ENCODE results near the gene DRAM1.

Gene DRAM1, protein sequence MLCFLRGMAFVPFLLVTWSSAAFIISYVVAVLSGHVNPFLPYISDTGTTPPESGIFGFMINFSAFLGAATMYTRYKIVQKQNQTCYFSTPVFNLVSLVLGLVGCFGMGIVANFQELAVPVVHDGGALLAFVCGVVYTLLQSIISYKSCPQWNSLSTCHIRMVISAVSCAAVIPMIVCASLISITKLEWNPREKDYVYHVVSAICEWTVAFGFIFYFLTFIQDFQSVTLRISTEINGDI

DNA sequence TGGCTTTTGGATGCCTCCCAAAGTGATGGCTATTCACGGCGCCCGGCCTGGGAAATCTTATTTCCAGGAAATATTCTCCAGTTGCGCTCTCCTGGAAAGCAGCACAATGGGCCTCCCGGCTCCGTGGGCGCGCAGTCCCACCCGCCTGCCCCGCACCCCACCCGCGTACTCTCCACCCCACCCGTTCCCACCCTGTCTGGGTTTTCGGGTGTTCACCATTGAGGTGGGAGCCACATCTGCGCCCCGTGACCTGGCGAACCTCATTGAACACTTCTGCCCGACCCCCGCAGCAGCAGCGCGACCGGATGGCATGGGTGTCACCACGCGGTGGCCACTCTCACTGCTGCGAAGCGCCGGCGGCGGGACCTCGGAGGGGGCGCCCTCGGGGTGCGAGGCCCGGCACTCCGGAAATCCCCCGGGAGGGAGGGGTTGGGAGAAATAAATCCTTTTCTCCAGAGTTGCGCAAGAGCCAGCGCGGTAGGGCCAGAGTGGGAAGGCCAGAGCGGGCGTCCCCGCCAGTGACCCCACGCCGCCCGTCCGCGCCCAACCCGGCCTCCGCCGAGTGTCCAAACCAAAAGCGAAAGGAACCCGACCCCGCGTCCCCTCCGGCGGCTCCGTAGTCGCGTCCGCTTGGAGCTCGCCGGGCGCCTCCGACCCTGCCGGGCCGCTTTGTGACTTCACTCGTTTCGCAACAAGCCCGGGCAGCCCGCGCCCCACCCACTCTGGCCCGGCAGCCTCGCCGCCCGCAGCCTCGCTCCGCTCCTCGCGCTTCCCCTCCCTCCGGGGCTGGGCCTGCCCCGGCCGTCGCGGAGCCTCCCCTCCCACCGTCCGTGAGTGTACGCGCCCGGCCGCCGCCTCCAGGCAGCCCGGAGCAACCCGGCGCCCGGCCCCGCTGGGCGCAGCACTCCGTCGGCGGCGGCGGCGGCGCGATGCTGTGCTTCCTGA is at the start of gene DRAM1:
Gene DRAM1, plus strand, starts transcription at position 720 of the 945 bp plus-strand sequence. Its CDS starts 210 bp downstream, at position 930.
- H3K4me3 Mint-ChIP-seq: peak within 1 kb of the TSS; percentile 80
- H3K27ac Mint-ChIP-seq: peak within 1 kb of the TSS; percentile 94
- H3K9me3 Mint-ChIP-seq: no peaks in the 10 kb centered on the region
- H3K4me1 Mint-ChIP-seq (ENCODE audit: low read depth): peaks cover 14% of the 10 kb centered on the region
- no peaks in the 10 kb centered on the region for H3K27me3 Mint-ChIP-seq (ENCODE audit: low read depth)
- no peaks in the 10 kb centered on the region for H3K36me3 Mint-ChIP-seq (ENCODE audit: low read depth)

DNA sequence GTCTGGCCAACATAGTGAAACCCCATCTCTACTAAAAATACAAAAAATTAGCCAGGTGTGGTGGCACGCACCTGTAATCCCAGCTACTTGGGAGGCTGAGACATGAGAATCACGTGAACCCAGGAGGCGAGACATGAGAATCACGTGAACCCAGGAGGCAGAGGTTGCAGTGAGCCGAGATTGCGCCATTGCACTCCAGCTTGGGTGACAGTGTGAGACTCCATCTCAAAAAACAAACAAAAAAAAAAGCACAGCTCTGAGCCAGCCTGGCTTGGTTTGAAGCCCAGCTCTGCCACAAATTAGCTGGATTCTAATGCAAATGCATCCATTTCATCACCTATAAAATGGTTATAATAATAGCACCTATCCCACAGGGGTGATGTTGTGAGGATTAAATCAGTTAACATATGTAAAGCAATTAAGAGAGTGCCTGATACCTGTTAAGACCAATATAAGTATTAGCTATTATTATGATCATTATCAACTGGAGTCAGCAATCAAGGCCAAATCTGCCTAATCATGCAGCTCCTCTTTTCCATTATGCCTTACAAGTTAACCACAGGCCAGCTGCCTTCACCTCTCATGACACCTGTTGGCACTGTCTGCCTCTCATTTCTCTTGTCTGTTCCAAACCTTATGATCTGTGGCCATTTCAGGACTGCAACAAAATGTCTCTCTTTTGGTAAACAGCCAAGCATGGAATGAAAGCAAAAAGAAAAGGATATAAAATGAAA is 48.8 kb upstream of the DRAM1 start:
- Mint-ChIP-seq H3K27ac (no peak overlapping the region), H3K4me3 (peak overlapping the region; percentile 99), H3K9me3 (no peaks in the 10 kb centered on the region), H3K36me3 (ENCODE audit: low read depth) (peaks cover 3% of the 10 kb centered on the region), H3K4me1 (ENCODE audit: low read depth) (peaks cover 49% of the 10 kb centered on the region), H3K27me3 (ENCODE audit: low read depth) (no peaks in the 10 kb centered on the region)

DNA sequence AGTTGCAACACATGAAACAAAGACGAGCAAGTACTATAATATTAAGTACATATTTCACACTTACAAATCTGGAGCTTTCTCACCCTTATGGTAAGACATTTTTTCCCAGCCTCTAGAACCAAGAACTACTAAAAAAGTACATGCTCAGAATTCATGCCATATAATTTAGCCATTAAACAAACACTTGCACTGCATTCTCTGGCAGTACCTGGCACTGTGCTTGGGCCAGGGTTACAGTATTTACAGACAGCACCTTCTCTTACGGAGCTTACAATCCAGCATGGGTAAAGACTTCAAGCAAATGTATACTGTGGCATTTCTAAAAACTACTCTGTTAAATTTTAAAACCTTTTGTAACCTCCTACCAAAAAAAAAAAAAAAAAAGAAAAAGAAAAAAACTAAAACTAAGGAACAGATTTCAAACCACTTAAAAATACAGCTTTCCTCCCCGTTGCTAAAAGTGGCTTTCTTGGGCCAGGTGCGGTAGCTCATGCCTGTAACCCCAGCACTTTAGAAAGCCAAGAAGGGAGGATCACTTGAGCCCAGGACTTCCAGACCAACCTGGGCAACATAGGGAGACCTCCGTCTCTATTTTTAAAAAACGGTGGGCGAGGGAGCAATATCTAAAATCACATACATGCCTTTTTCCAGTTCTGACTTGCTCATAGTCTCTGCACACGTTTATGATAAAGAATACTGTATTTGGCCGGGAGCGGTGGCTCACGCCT is 47.6 kb upstream of the DRAM1 start:
- Mint-ChIP-seq H3K27ac (peak overlapping the region; percentile 93), H3K4me1 (ENCODE audit: low read depth) (peaks cover 44% of the 10 kb centered on the region), H3K9me3 (no peaks in the 10 kb centered on the region)

DNA sequence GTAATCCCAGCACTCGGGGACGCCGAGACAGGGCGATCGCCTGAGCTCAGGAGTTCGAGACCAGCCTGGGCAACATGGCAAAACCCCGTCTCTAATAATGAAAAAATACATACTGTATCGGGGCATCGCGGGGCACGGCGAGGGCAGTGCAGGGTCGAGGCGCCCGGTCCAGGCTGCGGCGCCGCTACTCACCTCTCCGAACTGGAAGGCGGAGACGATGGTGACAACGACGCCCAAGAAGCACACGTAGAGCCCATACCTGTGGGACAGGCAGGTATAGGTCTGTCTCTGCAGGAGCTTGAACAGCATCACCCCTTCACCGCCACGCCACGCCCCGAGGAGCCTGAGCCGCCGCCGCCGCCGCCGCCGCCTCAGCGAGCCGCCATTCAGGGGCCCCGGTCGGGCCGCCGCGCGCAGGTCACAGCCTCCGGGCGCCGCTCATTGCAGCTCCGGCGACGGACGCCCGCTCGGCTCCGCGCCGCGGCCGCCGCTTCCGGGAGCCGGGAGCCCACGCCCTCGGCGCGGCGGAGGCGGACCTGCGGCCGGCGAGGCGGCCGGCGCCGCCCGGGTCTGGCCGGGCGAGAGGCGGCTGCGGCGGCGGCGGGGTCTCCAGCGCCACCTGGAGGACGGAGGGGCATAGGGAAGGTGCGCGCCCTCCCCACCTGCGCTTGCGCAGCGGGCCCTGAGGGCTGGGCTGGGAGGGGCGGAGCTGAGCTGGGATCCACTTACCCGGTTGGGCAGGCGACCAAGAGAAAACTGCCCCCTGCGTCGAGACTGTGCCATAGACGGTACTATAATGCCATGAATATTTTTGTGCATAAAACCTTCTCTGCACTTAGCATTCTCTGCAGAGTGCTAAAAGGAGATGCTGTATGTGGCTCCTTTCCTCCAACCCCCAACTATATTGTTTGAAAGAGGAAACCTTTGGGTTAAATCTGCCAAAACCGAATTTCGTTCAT is 46.7 kb upstream of the DRAM1 start, which contains the start of gene GNPTAB:
Gene GNPTAB, minus strand, starts transcription at position 593 of the 959 bp plus-strand sequence. Its CDS starts 284 bp downstream, at position 309.
- Mint-ChIP-seq H3K4me3 (peak within 1 kb of the TSS; percentile 99), H3K9me3 (no peaks in the 10 kb centered on the region), H3K36me3 (ENCODE audit: low read depth) (peaks cover 3% of the 10 kb centered on the region), H3K27ac (peak within 1 kb of the TSS; percentile 93), H3K4me1 (ENCODE audit: low read depth) (peaks cover 35% of the 10 kb centered on the region), H3K27me3 (ENCODE audit: low read depth) (no peaks in the 10 kb centered on the region)

More for the DNA sequence above, 47.6 kb upstream of the DRAM1 start:
- H3K27me3 Mint-ChIP-seq (ENCODE audit: low read depth): no peaks in the 10 kb centered on the region
- peaks cover 3% of the 10 kb centered on the region for H3K36me3 Mint-ChIP-seq (ENCODE audit: low read depth)
- peak overlapping the region; percentile 99 for H3K4me3 Mint-ChIP-seq

DNA sequence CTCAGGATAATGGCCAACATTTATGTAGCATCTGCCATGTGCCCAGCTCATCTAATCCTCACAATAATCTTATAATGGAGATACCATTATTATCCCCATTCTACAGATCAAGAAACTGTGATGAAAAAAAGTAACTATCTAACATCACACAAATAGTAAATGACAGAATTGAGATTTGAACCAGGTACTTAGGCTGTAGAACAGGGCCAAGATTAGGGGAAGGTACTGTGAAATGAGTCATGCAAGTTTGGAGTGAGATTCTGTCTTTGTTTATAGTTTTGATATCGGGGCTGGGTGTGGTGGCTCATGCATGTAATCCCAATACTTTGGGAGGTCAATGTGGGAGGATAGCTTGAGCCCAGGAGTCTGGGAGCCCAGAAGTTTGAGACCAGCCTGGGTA is 45.4 kb upstream of the DRAM1 start:
- no peaks in the 10 kb centered on the region for H3K27me3 Mint-ChIP-seq (ENCODE audit: low read depth)

DNA sequence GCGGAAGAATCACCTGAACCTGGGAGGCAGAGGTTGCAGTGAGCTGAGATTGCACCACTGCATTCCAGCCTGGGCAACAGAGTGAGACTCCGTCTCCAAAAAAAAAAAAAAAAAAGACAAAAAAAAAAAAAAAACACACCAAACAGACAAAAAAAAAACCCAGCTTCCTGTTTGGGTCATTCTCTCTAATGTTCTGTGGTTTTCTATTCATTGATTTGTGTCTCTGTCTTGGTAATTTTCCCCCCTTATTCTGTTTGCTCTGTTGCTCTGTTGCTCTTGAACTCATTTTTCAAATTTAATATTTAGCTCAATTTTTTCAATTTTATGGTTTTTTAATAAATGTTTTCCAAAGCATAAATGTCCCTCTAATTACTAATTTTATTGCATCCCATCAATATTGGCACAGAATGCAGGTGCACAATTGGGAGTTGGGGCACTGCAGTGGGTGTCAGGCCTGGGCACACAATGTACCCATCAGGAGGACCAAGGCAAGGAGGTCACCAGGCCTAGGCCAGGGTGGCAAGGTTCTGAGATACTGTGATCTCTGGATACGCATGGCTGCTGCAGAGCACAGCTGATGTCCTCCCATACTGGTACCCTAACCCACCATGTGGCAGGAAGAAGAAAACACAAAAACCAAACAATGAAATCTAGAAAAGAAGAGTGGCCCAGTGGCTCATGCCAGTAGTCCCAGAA is 38.6 kb upstream of the DRAM1 start:
- Mint-ChIP-seq H3K27ac (peak overlapping the region; percentile 16), H3K4me3 (no peak overlapping the region), H3K4me1 (ENCODE audit: low read depth) (peaks cover 7% of the 10 kb centered on the region), H3K36me3 (ENCODE audit: low read depth) (no peaks in the 10 kb centered on the region), H3K9me3 (no peaks in the 10 kb centered on the region), H3K27me3 (ENCODE audit: low read depth) (peaks cover 5% of the 10 kb centered on the region)

More for the DNA sequence above, 45.4 kb upstream of the DRAM1 start:
- Mint-ChIP-seq H3K9me3 (no peaks in the 10 kb centered on the region), H3K4me3 (no peak overlapping the region), H3K27ac (no peak overlapping the region), H3K4me1 (ENCODE audit: low read depth) (peaks cover 27% of the 10 kb centered on the region), H3K36me3 (ENCODE audit: low read depth) (peaks cover 3% of the 10 kb centered on the region)

DNA sequence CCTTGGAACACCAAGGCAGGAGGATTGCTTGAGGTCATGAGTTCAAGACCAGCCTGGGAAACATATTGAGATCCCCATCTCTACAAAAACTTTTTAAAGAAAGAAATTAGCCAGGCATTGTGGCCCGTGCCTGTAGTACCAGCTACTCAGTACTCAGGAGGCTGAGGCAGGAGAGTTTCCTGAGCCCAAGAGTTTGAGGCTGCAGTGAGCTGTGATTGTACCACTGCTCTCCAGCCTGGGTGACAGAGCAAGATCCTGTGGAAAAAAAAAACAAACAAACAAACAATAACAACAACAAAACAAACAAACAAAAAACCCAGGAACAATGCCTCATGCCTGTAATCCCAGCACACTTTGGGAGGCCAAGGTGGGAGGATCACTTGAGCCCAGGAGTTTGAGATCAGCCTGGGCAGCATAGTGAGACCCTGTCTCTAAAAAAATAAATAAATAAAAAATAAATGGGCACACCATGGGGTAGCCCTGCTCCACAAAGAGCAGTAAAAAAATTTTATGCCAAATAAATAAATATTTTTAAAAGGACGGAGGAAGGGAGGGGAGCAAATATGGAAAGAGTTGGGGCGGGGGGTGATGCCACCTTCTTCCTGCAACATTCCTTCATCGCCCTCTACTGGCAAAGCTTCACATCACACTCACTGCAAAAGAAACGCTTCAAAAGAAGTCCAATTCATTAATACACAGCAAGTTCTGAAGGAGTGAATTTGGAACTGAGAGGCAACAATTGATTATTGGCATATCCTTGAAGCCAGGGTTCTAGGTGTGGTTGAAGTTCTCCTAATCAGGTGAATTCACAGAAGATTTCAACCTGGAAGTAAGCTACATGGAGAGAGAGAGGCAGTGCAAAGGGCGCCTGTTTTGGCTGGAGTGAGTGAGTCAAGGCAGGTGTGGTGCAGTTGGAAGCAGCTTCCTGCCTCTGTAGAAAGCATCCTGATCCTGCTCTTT is 37.8 kb upstream of the DRAM1 start:
- Mint-ChIP-seq H3K36me3 (ENCODE audit: low read depth) (no peaks in the 10 kb centered on the region), H3K27ac (no peak overlapping the region), H3K4me3 (no peak overlapping the region), H3K9me3 (no peaks in the 10 kb centered on the region), H3K27me3 (ENCODE audit: low read depth) (peaks cover 5% of the 10 kb centered on the region), H3K4me1 (ENCODE audit: low read depth) (peaks cover 7% of the 10 kb centered on the region)

DNA sequence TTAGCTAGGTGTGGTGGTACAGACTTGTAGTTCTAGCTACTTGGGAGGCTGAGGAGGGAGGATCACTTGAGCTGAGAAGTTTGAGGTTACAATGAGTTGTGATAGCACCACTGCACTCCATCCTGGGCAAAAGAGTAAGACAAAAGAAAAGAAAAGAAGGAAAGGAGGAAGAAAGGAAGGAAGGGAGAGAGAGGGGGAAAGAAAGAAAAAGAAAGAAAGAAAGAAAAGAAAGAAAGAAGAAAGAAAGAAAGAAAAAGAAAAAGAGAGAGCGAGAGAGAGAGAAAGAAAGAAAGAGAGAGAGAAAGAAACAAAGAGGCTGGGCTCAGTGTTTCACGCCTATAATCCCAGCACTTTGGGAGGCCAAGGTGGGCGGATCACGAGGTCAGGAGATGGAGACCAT is 36.3 kb upstream of the DRAM1 start:
- H3K36me3 Mint-ChIP-seq (ENCODE audit: low read depth): no peaks in the 10 kb centered on the region
- H3K27me3 Mint-ChIP-seq (ENCODE audit: low read depth): peaks cover 5% of the 10 kb centered on the region
- H3K27ac Mint-ChIP-seq: no peak overlapping the region
- no peak overlapping the region for H3K4me3 Mint-ChIP-seq
- H3K9me3 Mint-ChIP-seq: no peaks in the 10 kb centered on the region
- peaks cover 7% of the 10 kb centered on the region for H3K4me1 Mint-ChIP-seq (ENCODE audit: low read depth)

DNA sequence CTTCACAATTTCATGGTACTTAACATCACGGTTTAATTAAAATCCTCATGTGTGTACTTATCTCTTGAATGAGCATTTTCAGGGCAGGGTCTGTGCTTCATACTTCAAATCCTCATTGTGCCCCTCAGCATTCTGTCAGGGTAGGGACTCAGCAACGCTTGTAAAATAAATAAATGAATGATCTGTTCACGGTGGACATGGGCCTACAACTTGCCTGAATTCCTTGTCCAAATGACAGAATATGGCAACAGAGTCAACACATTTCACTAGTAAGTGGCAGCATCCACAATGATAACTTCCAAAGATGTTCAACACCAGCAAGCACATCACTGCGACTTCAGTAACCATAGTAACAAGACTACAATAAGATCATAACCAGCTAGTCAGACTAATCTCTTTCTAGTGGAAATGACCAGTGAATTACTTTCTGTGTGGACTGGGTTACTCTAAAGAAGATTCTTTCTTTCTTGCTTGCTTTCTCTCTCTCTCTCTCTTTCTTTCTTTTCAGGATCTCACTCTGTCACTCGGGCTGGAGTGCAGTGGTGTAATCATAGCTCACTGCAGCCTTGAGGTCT is 32.2 kb upstream of the DRAM1 start:
- Mint-ChIP-seq H3K4me1 (ENCODE audit: low read depth) (no peaks in the 10 kb centered on the region), H3K27ac (no peak overlapping the region), H3K4me3 (no peak overlapping the region), H3K36me3 (ENCODE audit: low read depth) (no peaks in the 10 kb centered on the region), H3K9me3 (no peaks in the 10 kb centered on the region), H3K27me3 (ENCODE audit: low read depth) (peaks cover 5% of the 10 kb centered on the region)

DNA sequence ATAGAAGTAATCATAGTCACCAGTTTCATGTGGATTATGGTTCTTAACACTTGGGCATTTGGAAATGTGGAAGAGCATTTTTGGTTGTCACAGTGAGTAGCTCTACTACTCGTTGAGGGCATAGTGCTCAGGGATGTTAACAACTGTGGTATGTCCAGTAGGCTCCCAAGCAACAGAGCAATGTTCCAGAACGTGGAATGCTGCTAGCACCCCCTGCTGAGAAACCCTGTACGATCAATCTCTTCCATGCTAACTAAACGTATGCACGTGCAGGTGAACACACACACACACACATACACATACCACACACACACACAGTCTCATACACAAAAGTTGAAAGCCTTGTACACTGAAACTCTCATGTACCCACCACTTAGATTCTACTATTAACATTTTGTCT is 30.1 kb upstream of the DRAM1 start:
- H3K27ac Mint-ChIP-seq: no peak overlapping the region
- no peaks in the 10 kb centered on the region for H3K27me3 Mint-ChIP-seq (ENCODE audit: low read depth)
- no peak overlapping the region for H3K4me3 Mint-ChIP-seq
- H3K36me3 Mint-ChIP-seq (ENCODE audit: low read depth): no peaks in the 10 kb centered on the region
- H3K4me1 Mint-ChIP-seq (ENCODE audit: low read depth): no peaks in the 10 kb centered on the region
- H3K9me3 Mint-ChIP-seq: no peaks in the 10 kb centered on the region

DNA sequence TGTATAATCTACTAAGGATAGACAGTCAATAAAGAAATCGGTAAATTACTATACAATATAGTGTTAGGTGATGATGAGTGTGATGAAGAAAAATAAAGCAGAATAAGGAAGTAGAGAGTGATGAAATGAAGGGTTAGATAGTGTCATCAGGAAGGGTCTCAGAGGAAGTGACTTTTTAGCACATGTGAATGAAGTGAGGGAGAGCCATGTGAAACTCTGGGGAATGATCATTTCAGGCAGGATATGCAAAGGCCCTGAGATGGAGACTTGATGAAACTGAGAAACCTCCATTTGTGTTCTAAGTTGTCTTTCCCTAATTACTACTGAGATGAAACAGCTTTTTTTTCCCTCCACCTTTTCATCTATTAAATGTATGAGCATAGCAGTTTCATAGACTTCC is 27.2 kb upstream of the DRAM1 start:
- Mint-ChIP-seq H3K4me3 (no peak overlapping the region), H3K4me1 (ENCODE audit: low read depth) (peaks cover 8% of the 10 kb centered on the region)

More for the DNA sequence above, 27.2 kb upstream of the DRAM1 start:
- H3K9me3 Mint-ChIP-seq: no peaks in the 10 kb centered on the region
- no peaks in the 10 kb centered on the region for H3K36me3 Mint-ChIP-seq (ENCODE audit: low read depth)
- H3K27ac Mint-ChIP-seq: no peak overlapping the region
- H3K27me3 Mint-ChIP-seq (ENCODE audit: low read depth): no peaks in the 10 kb centered on the region

Measured in T-helper 1 cell treated with Interleukin-12 subunit alpha and Interleukin-12 subunit beta and Interleukin-4 antibody, amounts not matched to agents 30 μg/mL and 1 μg/mL, for 36 hours (primary cell).